D721Med (cell line): ENCODE results near the gene PLEKHG3.

Experiments used
- DNase-seq: peaks from one replicate; pipeline ENCODE4 v3.0.0; 2011; ENCODE audit warnings: low spot score; ENCODE audit not compliant: insufficient read length
- FAIRE-seq: peaks from 2 replicates; lab custom pipeline; 2011; peaks lifted over from hg19 to GRCh38; lab: Jason Lieb, UNC
- TF ChIP-seq, protein P1 (sequence below): IDR thresholded peaks from 2 replicates; pipeline ENCODE4 v1.5.1; 2012; ENCODE audit warnings: mild to moderate bottlenecking, control low read depth; ENCODE audit not compliant: insufficient read depth; ENCODE audit errors: missing control alignments

The PLEKHG3 gene

GRCh38 chr14:64737391-64738280, 33.4 kb downstream of the PLEKHG3 start:
- DNase-seq = no peak
- FAIRE-seq = no peak

DNA sequence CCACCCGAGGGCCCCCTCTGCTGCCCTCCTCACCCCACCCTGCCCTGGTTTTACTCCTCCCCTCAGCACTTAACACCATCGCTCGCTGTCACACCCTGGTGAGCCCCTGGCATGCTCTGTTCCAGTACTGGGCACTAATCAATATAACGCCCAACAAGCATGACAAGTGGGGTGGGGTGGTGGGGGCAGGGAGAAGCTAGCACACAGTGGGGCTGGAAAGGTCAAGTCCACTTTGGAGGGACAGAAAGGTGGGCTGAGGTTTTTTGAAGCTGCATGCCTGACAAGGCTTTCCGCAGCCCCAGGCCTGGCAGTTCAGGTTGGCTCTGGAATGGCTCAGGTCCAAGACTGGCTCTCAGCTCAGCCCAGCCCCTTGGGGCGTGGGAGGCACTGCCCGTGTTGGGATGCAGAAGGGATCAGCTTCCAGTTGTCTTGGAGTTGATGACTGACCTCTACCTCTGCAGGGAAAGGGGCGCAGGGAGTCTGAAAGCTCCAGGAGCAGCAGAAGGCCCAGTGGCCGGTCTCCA, 34.1 kb downstream of the PLEKHG3 start:
- TF ChIP-seq, protein P1, sequence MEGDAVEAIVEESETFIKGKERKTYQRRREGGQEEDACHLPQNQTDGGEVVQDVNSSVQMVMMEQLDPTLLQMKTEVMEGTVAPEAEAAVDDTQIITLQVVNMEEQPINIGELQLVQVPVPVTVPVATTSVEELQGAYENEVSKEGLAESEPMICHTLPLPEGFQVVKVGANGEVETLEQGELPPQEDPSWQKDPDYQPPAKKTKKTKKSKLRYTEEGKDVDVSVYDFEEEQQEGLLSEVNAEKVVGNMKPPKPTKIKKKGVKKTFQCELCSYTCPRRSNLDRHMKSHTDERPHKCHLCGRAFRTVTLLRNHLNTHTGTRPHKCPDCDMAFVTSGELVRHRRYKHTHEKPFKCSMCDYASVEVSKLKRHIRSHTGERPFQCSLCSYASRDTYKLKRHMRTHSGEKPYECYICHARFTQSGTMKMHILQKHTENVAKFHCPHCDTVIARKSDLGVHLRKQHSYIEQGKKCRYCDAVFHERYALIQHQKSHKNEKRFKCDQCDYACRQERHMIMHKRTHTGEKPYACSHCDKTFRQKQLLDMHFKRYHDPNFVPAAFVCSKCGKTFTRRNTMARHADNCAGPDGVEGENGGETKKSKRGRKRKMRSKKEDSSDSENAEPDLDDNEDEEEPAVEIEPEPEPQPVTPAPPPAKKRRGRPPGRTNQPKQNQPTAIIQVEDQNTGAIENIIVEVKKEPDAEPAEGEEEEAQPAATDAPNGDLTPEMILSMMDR = no peak
- DNase-seq = no peak
- no peak for FAIRE-seq

More at GRCh38 chr14:64737391-64738280, 33.4 kb downstream of the PLEKHG3 start:
- TF ChIP-seq, protein P1 = no peak

- TF ChIP-seq, protein P1 = no peak
- no peak for FAIRE-seq
- DNase-seq = no peak
These were observed 37.0 kb downstream of the PLEKHG3 start for GRCh38 chr14:64741200-64741599.

GRCh38 chr14:64741961-64742360, 37.7 kb downstream of the PLEKHG3 start:
- no peak for DNase-seq
- FAIRE-seq = no peak
- TF ChIP-seq, protein P1 = no peak

DNA sequence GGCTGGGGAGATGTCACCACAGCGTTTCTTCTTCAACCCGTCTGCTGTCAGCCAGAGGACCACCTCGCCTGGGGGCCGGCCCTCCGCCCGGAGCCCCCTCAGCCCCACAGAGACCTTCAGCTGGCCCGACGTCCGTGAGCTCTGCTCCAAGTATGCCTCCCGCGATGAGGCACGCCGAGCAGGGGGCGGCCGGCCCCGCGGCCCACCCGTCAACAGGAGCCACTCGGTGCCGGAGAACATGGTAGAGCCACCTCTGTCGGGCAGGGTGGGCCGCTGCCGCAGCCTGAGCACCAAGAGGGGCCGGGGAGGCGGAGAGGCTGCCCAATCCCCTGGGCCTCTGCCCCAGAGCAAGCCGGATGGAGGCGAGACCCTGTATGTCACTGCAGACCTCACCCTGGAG, 38.8 kb downstream of the PLEKHG3 start:
- no peak for FAIRE-seq
- TF ChIP-seq, protein P1 = no peak
- DNase-seq = no peak

GRCh38 chr14:64745511-64746091, 41.4 kb downstream of the PLEKHG3 start:
- TF ChIP-seq, protein P1 = no peak
- FAIRE-seq (no peak), DNase-seq (no peak)
